ENCODE measurements around the gene PSMB2. TPM values are rescaled to one million over a fixed set of nuclear protein-coding genes. Genes with fewer than 3 reads are reported as not detected.

The PSMB2 gene
- total and polyA plus RNA-seq, 2 of the 8 experiments (the other 6 are each of a cell fraction or from before 2014, with no cell fraction given) = 91.4 to 101 TPM

- no peak overlapping the region for H3K27ac ChIP-seq (ENCODE audit: low read depth, low read length)
- H2AFZ ChIP-seq (ENCODE audit: low read length) = no peak overlapping the region
- H4K20me1 ChIP-seq (replicated peaks in 1 of 2; ENCODE audit: control insufficient read depth in 1 of 2, insufficient read depth in 2 of 2, low read length in 2 of 2) = peaks cover 0 to 13% of the 10 kb centered on the region in 2 experiments
- no peak overlapping the region for H4K91ac ChIP-seq (replicated peaks; ENCODE audit: insufficient read length, low read length)
- H3K9ac ChIP-seq (replicated peaks in 1 of 4; ENCODE audit: extremely low read depth in 1 of 4, low read depth in 3 of 4, low read length in 3 of 4) = no peak overlapping the region
- H3K27me3 ChIP-seq (replicated peaks in 1 of 4; ENCODE audit: control insufficient read depth in 3 of 4, extremely low read depth in 1 of 4, insufficient read depth in 3 of 4, low read length in 3 of 4) = no peaks in the 10 kb centered on the region
- H4K8ac ChIP-seq (ENCODE audit: extremely low read depth, insufficient read depth, low read length) = no peak overlapping the region
- TF ChIP-seq SP1 (IDR thresholded peaks at IDR 0.05; ENCODE audit: low read depth, low read length) = no peak
- peak; percentile 38; the same call in 1 of the 2 replicates for TF ChIP-seq KDM1A (IDR thresholded peaks at IDR 0.05; ENCODE audit: borderline replicate concordance, low read length)
- no peak for TF ChIP-seq HDAC2 (IDR thresholded peaks at IDR 0.05; ENCODE audit: borderline replicate concordance in 1 of 2, low read depth in 2 of 2, low read length in 2 of 2)
- H3K56ac ChIP-seq (replicated peaks; ENCODE audit: insufficient read length, low read depth, low read length) = no peak overlapping the region
- no peak overlapping the region for H2BK20ac ChIP-seq (ENCODE audit: low read length)
- no peak overlapping the region for H2BK15ac ChIP-seq (ENCODE audit: low read length)
- H2BK5ac ChIP-seq (ENCODE audit: low read depth, low read length) = 0 out of 2 replicates have a peak overlapping the region, but pooled peaks have one; percentile 35
- H3K79me1 ChIP-seq (ENCODE audit: low read depth, low read length) = 0 out of 2 replicates have a peak, but pooled peaks cover 2% of the 10 kb centered on the region
- no peak for FAIRE-seq
- H2BK120ac ChIP-seq (replicated peaks; ENCODE audit: low read depth, low read length) = no peak overlapping the region
- H2BK12ac ChIP-seq (ENCODE audit: low read depth, low read length) = peak overlapping the region; percentile 10; the same call in 1 of the 2 replicates
- no peak overlapping the region for H3K4me2 ChIP-seq (ENCODE audit: insufficient read depth in 1 of 2, low read depth in 2 of 2, low read length in 2 of 2)
- H3K79me2 ChIP-seq (ENCODE audit: control insufficient read depth in 1 of 2, insufficient read depth in 2 of 2, low read length in 2 of 2) = no peaks in the 10 kb centered on the region
- ChIA-PET CTCF (ENCODE audit: partially characterized antibody) (interaction anchor here (0.7 to 1.7 kb wide), 2 partner anchors 9 to 125 kb away, joined by 3 to 5 read pairs; no protein-coding TSS in a partner anchor), POLR2A (ENCODE audit: partially characterized antibody) (interaction anchor here (1.0 to 1.4 kb wide), 2 partner anchors 10 to 22 kb away, joined by 3 read pairs; no protein-coding TSS in a partner anchor)
- no peaks in the 10 kb centered on the region; the same call in 1 of the 2 replicates for H3K23me2 ChIP-seq (ENCODE audit: low read depth, low read length)
- H3K4ac ChIP-seq (replicated peaks; ENCODE audit: insufficient read length, low read depth, low read length) = no peak overlapping the region
- DNase-seq (ENCODE audit: low read depth in 1 of 2, low spot score in 2 of 2) = no peak
- no peaks in the 10 kb centered on the region for H3K9me3 ChIP-seq (ENCODE audit: insufficient read depth in 2 of 2, low read depth in 1 of 2, low read length in 1 of 2)
- H4K5ac ChIP-seq (ENCODE audit: insufficient read length, low read depth, low read length) = no peak overlapping the region
- 89% methylated on average over 25 of the region's 25 CpGs; no CpG with 5 or more reads in 1 of the 2 experiments for WGBS, 2 experiments (ENCODE audit: extremely low coverage in 1 of 2, insufficient coverage in 1 of 2, insufficient read length in 1 of 2, insufficient replicate concordance in 2 of 2, low coverage in 1 of 2, low lambda C conversion rate in 2 of 2, missing lambda C conversion rate in 1 of 2)
- H3K4me3 ChIP-seq (ENCODE audit: extremely low read depth in 1 of 4, insufficient read depth in 2 of 4, low read depth in 3 of 4, low read length in 4 of 4) = no peak overlapping the region
- H3K18ac ChIP-seq (ENCODE audit: extremely low read depth, low read length) = no peak overlapping the region
- H3K23ac ChIP-seq (ENCODE audit: insufficient read length) = no peak overlapping the region
- peaks cover 0 to 8% (median 3%) of the 10 kb centered on the region in 4 experiments; a peak in 3 of 7 replicates for H3K4me1 ChIP-seq (replicated peaks in 1 of 4; ENCODE audit: control insufficient read depth in 3 of 4, insufficient read depth in 4 of 4, low read length in 3 of 4)
- peaks cover 0 to under 1% (median 0%) of the 10 kb centered on the region in 4 experiments; a peak in 1 of 8 replicates for H3K36me3 ChIP-seq (ENCODE audit: control insufficient read depth in 2 of 4, insufficient read depth in 4 of 4, low read length in 3 of 4)
- no peak overlapping the region for H3K14ac ChIP-seq (ENCODE audit: insufficient read length)
- no peak overlapping the region for H2AK5ac ChIP-seq (ENCODE audit: low read depth, low read length)
Measured at GRCh38 chr1:35590476-35591040, 50.8 kb downstream of the PSMB2 start.

All from H1 (cell line).